GM12878 (cell line): ENCODE results near the gene CCSER1. TPM values are rescaled to one million over a fixed set of nuclear protein-coding genes. Genes with fewer than 3 reads are reported as not detected.
"Not testable (repeated sequence)": the region's sequence is repeated elsewhere in the genome, so short reads cannot be mapped to it uniquely, and the experiment has no call there.

Experiments
- ATAC-seq: fragments of 200-7000 bp; cut with Tn5 transposase; 3 replicates; pipeline ENCODE4 v1.9.1; 2020; ENCODE audit warnings: mild to moderate bottlenecking, moderate library complexity
- BruUV-seq: library from RNA; stranded (reverse); fragments of 400-500 nt; replicated peaks from 2 replicates; lab custom pipeline; 2021; lab: Mats Ljungman, UMichigan
- CTCF ChIA-PET: fragments of 300-600 bp; sonication (Branson Sonifier 250); formaldehyde crosslinking; extraction: SDS; loops from one replicate; lab custom pipeline; 2021; ENCODE audit warnings: inconsistent platforms; lab: Yijun Ruan, JAX
- POLR2A ChIA-PET: fragments of 350-600 bp; formaldehyde crosslinking; extraction: SDS; loops from one replicate; lab custom pipeline; 2021; ENCODE audit warnings: inconsistent platforms; lab: Charles Lee
- RAD21 ChIA-PET: fragments of 300-600 bp; sonication (Branson Sonifier 250); formaldehyde crosslinking; loops from one replicate; lab custom pipeline; 2023; ENCODE audit warnings: antibody characterized with exemption; ENCODE audit not compliant: unreplicated experiment; lab: Charles Lee
- SMC1A ChIA-PET: fragments of 300-600 bp; sonication (Branson Sonifier 250); formaldehyde crosslinking; loops from one replicate; lab custom pipeline; 2023; ENCODE audit not compliant: unreplicated experiment, uncharacterized antibody; lab: Charles Lee
- DNase-seq: peaks from one replicate; pipeline ENCODE4 v3.0.0-alpha.2; 2011; ENCODE audit warnings: low read depth, low spot score
- FAIRE-seq: peaks from 3 replicates; lab custom pipeline; 2011; peaks lifted over from hg19 to GRCh38; lab: Jason Lieb, UNC
- H2AFZ ChIP-seq: 2 replicates; pipeline ENCODE4 v1.6.0; 2011; ENCODE audit warnings: low read depth, low read length, control low read depth; ENCODE audit not compliant: control insufficient read depth
- H3K27ac ChIP-seq: 2 replicates; pipeline ENCODE4 v1.5.1; 2011; ENCODE audit warnings: control low read depth; ENCODE audit not compliant: control insufficient read depth, insufficient read depth
- H3K27me3 ChIP-seq, 2 experiments: replicated peaks in 1 of 2; 2 replicates each; pipeline versions ENCODE4 v1.6.0 to v1.6.1; 2011; ENCODE audit warnings: low read length in 1 of 2; ENCODE audit not compliant: control insufficient read depth in 2 of 2, insufficient read depth in 2 of 2
- H3K36me3 ChIP-seq, 2 experiments: 2 replicates each; pipeline ENCODE4 v1.5.1; 2011; ENCODE audit warnings: low read length in 1 of 2; ENCODE audit not compliant: control insufficient read depth in 2 of 2, insufficient read depth in 2 of 2
- H3K4me1 ChIP-seq: 2 replicates; pipeline ENCODE4 v1.6.1; 2011; ENCODE audit warnings: mild to moderate bottlenecking, low read length, moderate library complexity, mixed read lengths; ENCODE audit not compliant: control insufficient read depth, insufficient read depth
- H3K4me2 ChIP-seq: 2 replicates; pipeline ENCODE4 v1.6.0; 2011; ENCODE audit warnings: control low read depth; ENCODE audit not compliant: control insufficient read depth, insufficient read depth
- H3K4me3 ChIP-seq: fragments of 200-600 bp; sonication (generic); 2 replicates; pipeline ENCODE4 v1.5.1; 2016
- H3K79me2 ChIP-seq: 2 replicates; pipeline ENCODE4 v1.6.0; 2011; ENCODE audit warnings: low read length; ENCODE audit not compliant: control insufficient read depth, insufficient read depth
- H3K9ac ChIP-seq: 2 replicates; pipeline ENCODE4 v1.8.0; 2011; ENCODE audit warnings: low read length, control low read depth, mixed read lengths; ENCODE audit not compliant: control insufficient read depth, insufficient read depth
- H3K9me3 ChIP-seq: replicated peaks from 3 replicates; pipeline ENCODE4 v1.5.1; 2011; ENCODE audit warnings: mild to moderate bottlenecking, low read length; ENCODE audit not compliant: control insufficient read depth, insufficient read depth
- H4K20me1 ChIP-seq: 2 replicates; pipeline ENCODE4 v1.6.0; 2011; ENCODE audit not compliant: control insufficient read depth, insufficient read depth
- ASH2L ChIP-seq: fragments of 300-600, 200-600 bp; sonication (generic); IDR thresholded peaks from 2 replicates; pipeline ENCODE4 v1.6.1; 2017; ENCODE audit warnings: low read depth, mild to moderate bottlenecking, borderline replicate concordance
- ATF7 ChIP-seq: fragments of 450-650 bp; IDR thresholded peaks from 2 replicates; pipeline ENCODE4 v1.6.1; 2016; ENCODE audit warnings: low read depth, mild to moderate bottlenecking
- BHLHE40 ChIP-seq, 2 experiments: fragments of 450-650 bp in 1 of 2; IDR thresholded peaks; 2 replicates each; pipeline ENCODE4 v1.6.1; 2011 to 2017; ENCODE audit warnings: low read depth in 2 of 2, borderline replicate concordance in 1 of 2, improper control_type of control experiment in 1 of 2, low read length in 1 of 2, mild to moderate bottlenecking in 1 of 2
- BRCA1 ChIP-seq: IDR thresholded peaks from 2 replicates; pipeline ENCODE4 v1.6.1; 2011; ENCODE audit warnings: low read depth, low read length, improper control_type of control experiment
- FOXM1 ChIP-seq: IDR thresholded peaks from 2 replicates; pipeline ENCODE4 v1.6.1; 2012; ENCODE audit warnings: low read depth, mild to moderate bottlenecking, inconsistent platforms, low read length, moderate library complexity
- GABPA ChIP-seq: IDR thresholded peaks from 2 replicates; pipeline ENCODE4 v1.6.1; 2014; ENCODE audit warnings: antibody characterized with exemption, low read depth, mild to moderate bottlenecking, inconsistent platforms
- HDGF ChIP-seq: fragments of 450-650 bp; IDR thresholded peaks from 2 replicates; pipeline ENCODE4 v1.6.1; 2016; ENCODE audit warnings: antibody characterized with exemption
- IKZF1 ChIP-seq: fragments of 450-650 bp; conservative IDR thresholded peaks from 2 replicates; pipeline ENCODE4 v1.6.1; 2017; ENCODE audit warnings: antibody characterized with exemption, mild to moderate bottlenecking
- JUND ChIP-seq: IDR thresholded peaks from 2 replicates; pipeline ENCODE4 v1.6.1; 2012; ENCODE audit warnings: low read depth, mild to moderate bottlenecking, low read length, improper control_type of control experiment, moderate library complexity
- MXI1 ChIP-seq: fragments of 150-350 bp; IDR thresholded peaks from 2 replicates; pipeline ENCODE4 v1.6.1; 2011; ENCODE audit warnings: low read depth, mild to moderate bottlenecking, inconsistent platforms, low read length, improper control_type of control experiment
- MYC ChIP-seq: IDR thresholded peaks from 2 replicates; pipeline ENCODE4 v1.6.1; 2011; ENCODE audit warnings: mild to moderate bottlenecking, low read length, moderate library complexity, inconsistent platforms; ENCODE audit not compliant: insufficient read depth, insufficient replicate concordance, insufficient read length, severe bottlenecking
- PAX5 ChIP-seq: IDR thresholded peaks from 2 replicates; pipeline ENCODE4 v1.6.1; 2011; ENCODE audit warnings: low read depth, low read length, borderline replicate concordance
- POLR2AphosphoS5 ChIP-seq: IDR thresholded peaks from 2 replicates; pipeline ENCODE4 v1.6.1; 2011; ENCODE audit warnings: mild to moderate bottlenecking, low read length, inconsistent platforms
- RAD21 ChIP-seq: IDR thresholded peaks from 2 replicates; pipeline ENCODE4 v1.6.1; 2011; ENCODE audit warnings: mild to moderate bottlenecking, low read depth, low read length, moderate library complexity; ENCODE audit not compliant: insufficient read depth
- RB1 ChIP-seq: fragments of 450-650 bp; formaldehyde crosslinking; IDR thresholded peaks from 2 replicates; pipeline ENCODE4 v1.6.1; 2017; ENCODE audit warnings: mild to moderate bottlenecking, borderline replicate concordance
- TCF12 ChIP-seq: IDR thresholded peaks from 2 replicates; pipeline ENCODE4 v1.6.1; 2011; ENCODE audit warnings: low read depth, mild to moderate bottlenecking, low read length
- WRNIP1 ChIP-seq: IDR thresholded peaks from 2 replicates; pipeline ENCODE4 v1.6.1; 2011; ENCODE audit warnings: low read depth, low read length, improper control_type of control experiment, borderline replicate concordance
- ZSCAN29 ChIP-seq: fragments of 450-650 bp; IDR thresholded peaks from 2 replicates; pipeline ENCODE4 v1.6.1; 2017; ENCODE audit warnings: mild to moderate bottlenecking, moderate library complexity
- WGBS: methylation state at CpG from one replicate; pipeline ENCODE4 v1.1.6; 2016; ENCODE audit warnings: low lambda C conversion rate; ENCODE audit not compliant: insufficient replicate concordance, insufficient coverage; ENCODE audit errors: missing lambda C conversion rate; 5-methylcytosine and 5-hydroxymethylcytosine counted together
- in situ Hi-C: fragments of 300-500 bp; cut with MboI; formaldehyde crosslinking; loops from 9 replicates; pipeline ENCODE4 v1.14.3; 2018; ENCODE audit warnings: mixed read lengths
- intact Hi-C: fragments of 100-400 bp; cut with micrococcal nuclease; formaldehyde crosslinking; loops from one replicate; pipeline ENCODE4 v1.14.2; 2022; ENCODE audit not compliant: unreplicated experiment
- polyA plus RNA-seq, 11 experiments: library from polyadenylated mRNA; depleted of rRNA in 4 of 11; unstranded in 6 of 11; stranded (reverse) in 5 of 11; fragments of >200 nt; fragmentation: Nextera tagmentation in 4 of 11; fragmentation: Illumina TruSeq in 1 of 11; extraction: Ambion mirVana in 4 of 11; extraction: Trizol in 1 of 11; gene quantifications; 1 replicate in 1 of 11; 2 replicates in 10 of 11; pipeline versions ENCODE4 v1.2.1 to v1.2.3, GENCODE V29; 2011 to 2016; ENCODE audit warnings: inconsistent platforms in 2 of 11, missing spikeins in 2 of 11, low read depth in 1 of 11
- total RNA-seq, 4 experiments: library from RNA; depleted of rRNA in 3 of 4; stranded (reverse); fragments of >200 nt in 3 of 4; fragmentation: Illumina TruSeq in 1 of 4; extraction: Trizol in 1 of 4; gene quantifications; 2 replicates each; pipeline versions ENCODE4 v1.2.1 to v1.2.3, GENCODE V29; 2013 to 2021

CCSER1 gene
- total and polyA plus RNA-seq, 10 of the 15 experiments (the other 5 are each of a cell fraction or from before 2014, with no cell fraction given): 0.22 to 2.7 (median 1.0) TPM

DNA sequence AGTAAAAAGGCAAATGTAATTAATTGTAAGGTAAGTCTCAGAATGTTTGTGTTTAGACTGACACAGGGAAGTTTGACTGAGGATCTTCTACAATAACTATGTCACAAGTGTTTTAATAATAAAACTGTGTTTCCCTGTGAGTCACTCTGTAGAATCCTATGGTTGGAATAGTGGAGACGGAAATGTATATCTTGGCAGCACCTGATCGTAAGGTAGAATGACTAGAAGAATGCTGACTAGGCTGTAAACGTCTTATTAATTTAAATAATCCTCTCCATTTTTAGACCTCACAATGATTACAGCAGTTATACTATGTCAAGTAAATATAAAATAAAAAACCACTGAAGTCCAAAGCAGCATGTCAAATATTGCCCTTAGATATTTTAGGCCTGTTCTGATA, 266.0 kb downstream of the CCSER1 start (continued):
- TF ChIP-seq PAX5 (no peak), IKZF1 (no peak), MXI1 (no peak), FOXM1 (no peak), GABPA (no peak), TCF12 (no peak), ZSCAN29 (no peak)

GRCh38 chr4:90403781-90404180, 276.6 kb downstream of the CCSER1 start:
- FAIRE-seq: no peak
- TF ChIP-seq BHLHE40 (IDR thresholded peaks at IDR 0.05; ENCODE audit: borderline replicate concordance in 1 of 2, low read depth in 2 of 2, low read length in 1 of 2) (no peak), WRNIP1 (no peak), FOXM1 (no peak), ASH2L (no peak), RB1 (no peak), GABPA (no peak), POLR2AphosphoS5 (no peak), BRCA1 (no peak), RAD21 (no peak), JUND (no peak), MYC (no peak), HDGF (no peak), ATF7 (no peak)
- POLR2A ChIA-PET: interaction anchor here (0.6 kb wide), 1 partner anchor 110 kb away, joined by 3 read pairs; no protein-coding TSS in a partner anchor
- no peak overlapping the region for H3K4me3 ChIP-seq
- H3K4me1 ChIP-seq: no peaks in the 10 kb centered on the region
- no peaks in the 10 kb centered on the region for H3K27me3 ChIP-seq
- SMC1A ChIA-PET: no interaction called here
- no TSS peak for BruUV-seq
- H3K4me2 ChIP-seq: no peak overlapping the region
- WGBS: 12% methylated on average over 6 of the region's 6 CpGs
- no peak overlapping the region for H2AFZ ChIP-seq
- ATAC-seq: no peak
- DNase-seq: no peak
- no peaks in the 10 kb centered on the region for H3K36me3 ChIP-seq
- H3K9ac ChIP-seq: no peak overlapping the region
- in situ Hi-C loops (loop anchor here (25.0 kb wide), 1 partner anchor 1984 kb away; no protein-coding TSS in a partner anchor), intact Hi-C loops (no loop called here)
- H4K20me1 ChIP-seq: no peaks in the 10 kb centered on the region
- no peaks in the 10 kb centered on the region for H3K79me2 ChIP-seq
- no peaks in the 10 kb centered on the region for H3K9me3 ChIP-seq
- RAD21 ChIA-PET: no interaction called here
- CTCF ChIA-PET: no interaction called here
- H3K27ac ChIP-seq: no peak overlapping the region

- H3K9me3 ChIP-seq, H3K4me2 ChIP-seq, ATAC-seq, SMC1A ChIA-PET, FAIRE-seq, CTCF ChIA-PET, H3K27ac ChIP-seq, DNase-seq, H2AFZ ChIP-seq, H3K4me3 ChIP-seq, H3K79me2 ChIP-seq, intact Hi-C loops, H3K27me3 ChIP-seq, POLR2A ChIA-PET, RAD21 ChIA-PET, H3K9ac ChIP-seq, BruUV-seq, H3K4me1 ChIP-seq, H3K36me3 ChIP-seq, H4K20me1 ChIP-seq: not testable (repeated sequence)
- WGBS: 40% methylated on average over 11 of the region's 11 CpGs
- in situ Hi-C loops: loop anchor here (25.0 kb wide), 1 partner anchor 1979 kb away; no protein-coding TSS in a partner anchor
Measured at GRCh38 chr4:90407897-90408296, 280.7 kb downstream of the CCSER1 start.
